Transverse colon (tissue), 4 donors: ENCODE data around the gene HYAL3.

ENCODE experiments used
- CTCF ChIP-seq, 5 experiments: fragments of 200-600 bp in 3 of 5; fragments of 450-650 bp in 2 of 5; sonication (generic) in 3 of 5; IDR thresholded peaks; 1 replicate in 2 of 5; 2 replicates in 3 of 5; pipeline ENCODE4 v1.5.1; 2016 to 2017; ENCODE audit warnings: antibody characterized with exemption in 5 of 5, inconsistent platforms in 3 of 5, mild to moderate bottlenecking in 2 of 5, moderate library complexity in 1 of 5
- EP300 ChIP-seq: sonication (generic); formaldehyde crosslinking; IDR thresholded peaks from one replicate; pipeline ENCODE4 v1.6.1; 2017; ENCODE audit warnings: antibody characterized with exemption, low read depth
- POLR2A ChIP-seq: fragments of 450-650 bp; IDR thresholded peaks from one replicate; pipeline ENCODE4 v1.6.1; 2016; ENCODE audit warnings: antibody characterized with exemption, mild to moderate bottlenecking, moderate library complexity
- POLR2AphosphoS5 ChIP-seq, 3 donors: sonication (generic); formaldehyde crosslinking; IDR thresholded peaks; one replicate each; pipeline ENCODE4 v1.6.1; 2016; ENCODE audit warnings: antibody characterized with exemption in 3 of 3

DNA sequence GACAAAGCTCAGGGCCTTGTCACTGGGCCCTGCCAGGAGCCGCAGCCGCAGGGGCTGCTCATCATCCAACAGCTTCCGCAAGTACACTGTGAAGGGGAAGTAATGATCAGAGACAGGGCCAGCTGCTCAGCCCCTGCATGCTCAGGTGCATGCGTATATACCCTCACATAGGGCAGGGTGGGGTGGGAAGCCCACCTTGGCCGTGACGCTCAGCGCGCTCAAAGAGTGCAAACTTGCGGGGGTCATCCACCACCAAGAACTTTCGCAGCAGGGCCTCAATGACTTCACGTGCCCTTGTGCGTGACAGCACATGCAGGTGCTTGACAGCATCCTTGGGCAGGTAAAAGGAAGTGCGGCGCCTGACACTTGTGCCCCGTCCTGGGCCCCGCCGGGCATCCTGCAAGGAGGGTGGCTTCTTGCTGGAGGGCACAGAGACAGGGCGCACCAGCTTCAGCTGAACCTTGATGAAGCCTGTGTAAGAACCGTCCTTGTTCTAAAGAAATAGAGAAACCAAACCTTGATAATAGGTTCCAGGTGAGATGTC is 32.2 kb upstream of the HYAL3 start:
- no peak for TF ChIP-seq POLR2AphosphoS5 (IDR thresholded peaks at IDR 0.05)
- TF ChIP-seq CTCF (IDR thresholded peaks at IDR 0.05), result no peak
- no peak for TF ChIP-seq EP300
- no peak for TF ChIP-seq POLR2A
